Fibroblast of skin of right biceps (primary cell): ENCODE results near the gene MLPH.
A peak's percentile ranks its signal among the peaks of the same experiment; 100 is the strongest.
"Not testable (repeated sequence)": the region's sequence is repeated elsewhere in the genome, so short reads cannot be mapped to it uniquely, and the experiment has no call there.

Experiments used
- DNase-seq: peaks from one replicate; pipeline ENCODE4 v3.0.0-alpha.2; 2013

The MLPH gene

DNA sequence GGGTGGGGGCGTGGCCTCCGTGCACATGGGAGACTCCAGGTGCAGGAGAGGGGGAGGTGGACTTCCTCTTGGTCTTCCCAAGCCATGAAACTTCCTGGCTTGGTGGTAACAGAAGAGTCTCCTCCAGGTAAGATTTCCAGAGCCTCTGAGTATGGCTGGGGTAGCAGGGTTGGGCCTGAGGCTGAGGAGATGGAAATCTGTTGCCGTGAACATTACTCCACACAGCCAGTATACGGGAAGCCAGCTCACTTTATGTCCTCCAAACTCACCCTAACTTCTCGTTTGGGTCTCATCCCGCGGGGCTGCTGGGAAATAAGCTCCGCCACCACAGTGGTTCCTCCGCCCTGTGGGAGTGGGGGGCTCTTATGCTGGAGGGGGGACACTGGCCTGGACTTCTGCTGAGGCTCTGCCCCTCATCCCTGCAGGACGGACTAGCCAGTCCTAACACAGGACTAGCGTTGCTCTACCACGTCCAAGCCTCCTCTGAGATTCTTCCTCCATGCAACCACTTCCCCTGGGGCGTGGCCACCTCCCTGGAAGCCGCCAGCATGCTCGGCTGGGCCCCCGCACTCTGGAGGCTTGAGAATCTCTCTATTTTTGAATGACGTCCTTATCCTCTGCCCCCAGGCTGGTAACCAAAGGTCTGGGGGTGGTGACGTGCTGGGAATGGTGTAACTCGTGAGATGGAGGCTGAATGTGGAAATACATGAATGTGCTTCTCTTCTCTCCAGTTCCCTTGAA is 104.3 kb downstream of the MLPH start:
- DNase-seq = no peak

DNA sequence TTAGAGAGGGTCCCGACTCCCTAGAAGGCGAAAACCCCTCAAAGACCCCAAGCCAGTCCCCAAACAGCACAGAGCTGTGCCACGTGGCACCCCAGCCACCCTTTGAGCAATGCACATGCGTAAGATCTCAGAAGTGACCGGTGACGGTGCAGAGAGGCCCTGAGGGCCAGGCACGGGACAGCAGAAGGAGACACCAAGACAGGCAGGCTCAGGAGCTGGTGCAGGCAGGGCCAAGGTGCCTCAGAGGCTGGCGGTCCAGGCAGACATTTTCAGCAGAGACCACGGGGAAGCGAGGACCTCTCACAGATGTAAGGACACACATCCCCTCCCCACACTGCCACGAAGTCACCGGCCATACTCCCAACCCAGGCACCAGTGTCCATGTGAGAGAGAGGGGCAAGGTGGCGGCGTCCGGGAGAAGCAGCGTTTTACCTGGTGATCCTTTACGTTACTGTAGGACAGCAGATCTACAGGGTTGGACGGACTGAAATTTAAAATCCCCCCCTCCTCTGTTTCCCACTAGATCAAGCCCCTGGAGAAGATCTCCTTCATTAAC is 105.5 kb downstream of the MLPH start:
- no peak for DNase-seq

DNA sequence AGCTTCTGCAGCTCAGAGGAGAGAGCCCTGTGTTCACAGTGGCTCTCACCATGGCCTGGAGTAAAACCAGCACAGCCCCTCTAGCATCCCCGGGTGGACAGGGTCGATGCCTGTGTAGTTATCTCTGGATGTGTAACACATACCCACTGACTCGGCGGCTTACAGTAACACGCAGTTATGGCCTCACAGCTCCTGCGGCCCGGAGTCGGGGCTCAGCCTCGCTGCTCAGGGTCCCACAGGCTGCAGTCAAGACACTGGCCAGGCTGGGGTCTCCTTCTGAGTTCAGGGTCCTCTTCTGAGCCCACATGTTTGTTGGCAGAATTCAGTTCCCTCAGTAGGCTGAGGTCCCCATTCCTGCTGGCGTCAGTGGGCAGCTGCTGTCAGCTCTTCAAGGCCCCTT is 106.0 kb downstream of the MLPH start:
- no peak for DNase-seq

DNA sequence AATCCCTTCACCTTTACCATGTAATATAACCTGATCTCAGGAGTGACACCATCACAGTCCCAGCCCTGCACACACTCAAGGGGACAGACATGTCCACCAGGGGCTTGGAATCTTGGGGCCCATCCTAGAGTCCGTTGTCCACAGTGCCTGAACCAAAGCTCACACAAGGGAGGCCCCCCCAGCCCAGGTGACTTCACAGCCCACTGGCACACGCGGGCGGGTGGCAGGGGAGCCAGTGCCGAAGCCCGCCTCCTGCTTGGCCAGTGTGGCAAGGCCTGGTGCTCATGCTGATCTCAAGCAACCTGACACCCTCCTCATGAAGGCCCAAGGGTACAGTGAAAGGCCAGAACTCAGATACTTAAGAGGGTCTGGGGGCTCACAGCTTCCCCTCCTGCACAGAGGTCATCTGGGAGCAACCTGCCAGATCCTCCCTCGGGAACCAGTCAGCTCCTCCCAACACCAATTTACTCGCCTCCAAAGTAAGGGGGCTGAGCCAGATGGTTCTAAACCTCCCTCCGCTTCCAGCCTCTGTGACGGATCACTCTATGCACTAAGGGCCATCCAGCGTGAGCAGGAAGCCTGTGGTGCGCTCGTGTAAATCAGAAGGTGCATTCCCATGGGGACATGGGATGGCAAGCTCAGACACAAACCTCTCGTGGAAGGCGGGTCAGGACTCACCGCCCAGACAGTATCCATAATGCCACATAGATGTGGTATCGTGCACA is 106.7 kb downstream of the MLPH start:
- no peak for DNase-seq

DNA sequence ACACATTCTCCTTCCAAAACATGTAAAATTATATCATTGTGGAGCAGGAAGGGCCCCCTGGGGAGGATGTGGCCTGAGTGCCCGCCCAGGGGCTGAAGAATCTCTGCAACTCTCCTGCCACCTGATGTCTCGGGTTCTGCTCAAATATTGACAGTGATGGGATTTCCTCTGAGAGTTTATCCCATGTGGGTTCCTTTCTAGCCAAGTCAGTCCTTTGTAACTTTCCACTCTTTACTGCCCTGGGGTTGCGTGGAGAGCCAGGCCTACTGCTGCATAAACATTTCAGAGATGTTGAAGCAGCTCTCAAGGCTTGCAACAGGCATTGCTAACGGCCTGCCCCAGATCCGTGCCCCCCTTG is 107.4 kb downstream of the MLPH start:
- DNase-seq = no peak

DNA sequence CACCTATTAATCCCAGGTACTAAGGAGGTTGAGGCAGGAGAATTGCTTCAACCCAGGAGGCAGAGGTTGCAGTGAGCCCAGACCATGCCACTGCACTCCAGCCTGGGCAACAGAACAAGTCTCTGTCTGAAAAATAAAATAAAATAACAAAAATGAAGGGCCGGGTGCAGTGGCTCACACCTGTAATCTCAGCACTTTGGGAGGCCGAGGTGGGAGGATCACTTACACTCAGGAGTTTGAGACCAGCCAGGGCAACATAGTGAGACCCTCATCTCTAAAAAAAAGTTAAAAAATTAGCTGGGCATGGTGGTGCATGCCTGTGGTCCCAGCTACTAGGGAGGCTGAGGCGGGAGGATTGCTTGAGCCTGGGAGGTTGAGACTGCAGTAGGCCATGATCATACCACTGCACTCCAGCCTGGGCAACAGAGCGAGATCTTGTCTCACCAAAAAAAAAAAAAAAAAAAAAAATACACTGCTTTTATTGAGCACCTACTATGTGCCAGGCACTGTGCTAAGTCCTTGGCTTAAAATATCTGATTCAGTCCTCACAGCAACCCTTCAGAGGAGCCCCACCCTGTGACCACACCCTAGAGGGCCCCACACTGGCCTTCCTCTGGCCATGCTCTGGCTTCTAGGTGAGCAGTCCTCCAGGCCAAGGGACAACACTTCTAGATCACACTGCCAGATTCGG is 108.9 kb downstream of the MLPH start:
- DNase-seq = not testable (repeated sequence)

DNA sequence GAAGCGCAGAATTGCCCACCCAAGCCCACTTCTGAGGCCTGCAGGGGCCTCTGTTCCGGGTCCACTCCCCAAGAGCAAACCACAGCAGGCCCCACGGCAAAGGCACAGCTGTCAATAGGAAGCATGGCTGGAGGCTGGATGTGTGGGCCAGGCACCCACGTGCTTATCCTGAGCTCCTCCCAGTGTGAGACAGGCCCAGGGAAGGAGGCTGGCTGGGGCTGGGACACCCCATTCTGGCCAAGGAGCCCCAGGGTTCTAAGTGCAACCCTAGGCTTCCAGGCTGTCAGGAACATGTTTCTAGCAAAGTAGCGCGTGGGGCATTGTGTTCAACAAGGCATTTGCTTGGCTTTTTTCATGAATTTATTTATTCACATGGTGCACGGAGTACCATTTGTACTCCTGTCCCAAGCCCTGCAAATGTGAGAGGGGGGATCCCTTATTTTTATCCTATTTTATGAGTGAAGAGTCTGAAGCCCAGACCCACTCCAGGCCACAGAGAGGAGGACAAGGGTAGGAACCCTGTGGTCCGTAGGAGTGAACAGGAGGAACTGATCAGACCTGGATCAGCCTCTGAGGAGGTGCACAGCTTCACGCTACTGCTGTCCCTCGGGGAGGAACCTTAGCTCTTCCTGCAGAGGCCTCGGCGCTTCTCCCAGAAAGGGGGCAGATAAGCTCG is 109.6 kb downstream of the MLPH start:
- no peak for DNase-seq

DNA sequence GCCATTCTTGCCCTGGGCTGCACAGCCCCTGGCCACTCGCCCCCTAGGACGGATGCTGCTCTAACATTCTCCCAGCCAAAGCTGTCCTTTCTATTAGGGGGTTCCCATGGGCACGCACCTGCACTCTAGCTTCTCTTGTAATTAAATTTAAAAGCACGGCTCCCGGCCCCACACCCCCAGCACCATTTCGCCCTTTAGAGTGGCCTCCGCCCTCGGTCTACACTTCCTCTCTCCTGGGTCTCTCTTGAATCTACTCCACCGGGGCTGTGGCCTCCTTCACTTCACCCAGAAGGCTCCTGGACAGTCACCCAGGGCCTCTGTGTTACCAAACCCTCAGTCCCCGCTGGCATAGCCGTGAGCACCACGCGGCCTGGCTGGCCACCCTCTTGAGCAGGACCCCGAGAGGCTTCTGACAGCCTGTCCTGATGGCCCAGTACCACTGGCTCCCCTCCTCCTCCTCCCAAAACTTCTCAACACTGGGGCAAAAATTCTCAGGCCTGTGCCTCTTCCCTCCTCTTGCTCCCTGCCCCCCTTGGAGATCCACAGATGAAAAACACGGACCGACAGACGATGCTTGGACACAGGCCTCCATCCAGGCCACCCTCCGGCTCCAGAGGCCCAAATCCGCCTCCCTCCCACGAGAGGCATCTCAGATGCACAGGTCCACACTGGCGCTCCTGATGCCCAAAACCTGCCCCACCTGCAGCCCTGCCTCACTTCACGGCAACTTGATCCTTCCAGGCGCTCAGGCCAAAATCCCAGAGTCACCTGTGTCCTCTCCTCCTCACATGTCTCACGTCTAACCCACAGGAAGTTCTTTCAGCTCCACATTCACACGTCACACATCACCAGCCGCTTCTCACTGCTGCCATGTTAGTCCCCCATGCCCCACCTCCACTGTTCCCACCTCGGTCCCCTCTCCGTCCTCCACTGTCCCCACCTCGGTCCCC is 110.4 kb downstream of the MLPH start:
- DNase-seq = no peak

DNA sequence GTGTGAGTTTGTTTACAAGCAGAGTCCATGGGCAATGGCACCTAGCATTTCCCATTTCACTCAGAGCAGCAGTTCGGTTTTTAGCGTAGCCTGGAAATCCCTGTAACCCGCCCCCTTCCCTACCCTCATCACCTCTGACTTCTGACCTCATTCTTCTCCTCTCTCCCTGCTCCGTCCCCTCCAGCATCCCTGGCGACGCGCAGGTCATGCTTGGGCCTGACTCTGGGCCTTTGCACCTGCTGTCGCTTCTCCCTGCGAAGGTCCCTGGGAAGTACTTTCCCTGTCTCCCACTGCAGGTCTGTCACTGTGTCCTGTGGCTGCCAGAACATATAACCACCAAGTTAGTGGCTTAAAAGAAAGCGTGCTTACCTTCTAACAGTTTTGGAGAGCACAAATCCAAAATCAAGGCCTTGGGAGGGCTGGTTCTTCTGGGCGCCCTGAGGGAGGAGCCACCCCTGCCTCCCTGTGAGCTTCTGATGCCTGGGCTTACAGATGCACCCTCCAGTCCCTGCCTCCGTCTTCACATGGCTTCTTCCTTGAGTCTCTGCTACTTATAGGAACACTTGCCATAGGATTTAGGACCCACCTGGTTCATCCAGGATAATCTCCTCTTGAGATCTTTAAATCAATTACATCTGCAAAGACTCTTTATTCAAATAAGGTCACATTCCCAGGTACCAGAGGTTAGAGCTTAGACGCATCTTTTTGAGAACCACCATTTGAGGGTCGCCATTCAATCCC is 111.6 kb downstream of the MLPH start:
- no peak for DNase-seq

DNA sequence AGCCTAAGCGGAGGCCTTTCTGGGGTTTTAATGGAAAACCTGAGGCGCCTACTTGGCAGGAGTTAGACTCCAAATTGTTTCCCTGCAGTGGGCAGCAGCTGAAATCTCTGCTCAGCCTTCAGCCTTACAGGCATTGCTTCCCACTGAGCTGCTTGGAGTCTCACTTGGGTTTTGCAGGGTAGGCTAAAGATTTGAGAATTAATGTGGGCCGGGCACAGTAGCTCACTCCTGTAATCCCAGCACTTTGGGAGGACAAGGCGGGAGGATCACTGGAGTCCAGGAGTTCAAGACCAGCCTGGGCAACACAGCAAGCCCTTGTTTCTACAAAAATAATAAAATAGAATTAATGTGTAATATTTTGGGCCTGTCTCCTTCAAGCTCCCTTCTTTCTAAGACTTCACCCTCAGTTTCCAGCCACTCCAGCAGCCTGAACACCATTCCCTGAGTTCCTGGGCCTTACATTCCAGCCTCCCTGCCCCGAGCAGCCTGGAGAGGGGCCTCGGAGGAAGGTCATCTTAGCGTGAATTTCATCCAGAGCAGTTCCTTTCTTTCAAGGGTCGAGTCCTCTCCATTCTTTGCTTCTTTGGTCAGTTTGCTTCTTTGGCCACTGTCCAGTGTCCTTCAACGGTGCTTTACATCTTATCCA is 112.5 kb downstream of the MLPH start:
- DNase-seq = no peak

DNA sequence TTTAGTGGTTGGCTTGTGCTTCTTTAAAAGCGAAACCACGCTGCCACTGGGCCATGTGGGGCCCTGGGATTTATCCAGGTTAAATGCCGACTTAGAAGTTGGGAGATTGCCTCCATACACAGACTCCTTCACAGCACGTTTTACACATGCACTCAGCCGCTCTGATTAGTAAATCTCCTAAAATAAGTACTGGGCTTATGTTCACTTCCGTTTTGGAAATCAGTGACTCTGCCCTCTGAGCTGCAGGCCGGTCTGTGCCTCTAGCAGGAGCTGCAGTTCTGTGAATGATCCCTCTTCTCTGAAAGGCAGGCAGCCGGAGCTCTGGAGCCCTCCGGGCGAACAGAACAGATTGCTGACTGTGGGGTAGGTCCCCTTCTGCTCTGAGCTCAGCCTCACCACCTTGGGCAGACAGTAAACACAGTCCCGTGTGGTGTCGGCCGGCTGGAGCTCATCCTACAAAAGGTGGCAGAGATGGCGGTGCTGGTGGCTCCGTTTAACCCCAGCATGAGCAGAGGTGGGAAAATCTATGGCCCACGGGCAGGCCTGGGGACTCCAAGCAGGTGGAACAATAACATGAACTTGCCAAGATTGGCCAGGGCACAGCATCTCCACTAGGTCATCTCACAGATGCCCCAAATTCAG is 113.3 kb downstream of the MLPH start:
- DNase-seq = peak; percentile 78

DNA sequence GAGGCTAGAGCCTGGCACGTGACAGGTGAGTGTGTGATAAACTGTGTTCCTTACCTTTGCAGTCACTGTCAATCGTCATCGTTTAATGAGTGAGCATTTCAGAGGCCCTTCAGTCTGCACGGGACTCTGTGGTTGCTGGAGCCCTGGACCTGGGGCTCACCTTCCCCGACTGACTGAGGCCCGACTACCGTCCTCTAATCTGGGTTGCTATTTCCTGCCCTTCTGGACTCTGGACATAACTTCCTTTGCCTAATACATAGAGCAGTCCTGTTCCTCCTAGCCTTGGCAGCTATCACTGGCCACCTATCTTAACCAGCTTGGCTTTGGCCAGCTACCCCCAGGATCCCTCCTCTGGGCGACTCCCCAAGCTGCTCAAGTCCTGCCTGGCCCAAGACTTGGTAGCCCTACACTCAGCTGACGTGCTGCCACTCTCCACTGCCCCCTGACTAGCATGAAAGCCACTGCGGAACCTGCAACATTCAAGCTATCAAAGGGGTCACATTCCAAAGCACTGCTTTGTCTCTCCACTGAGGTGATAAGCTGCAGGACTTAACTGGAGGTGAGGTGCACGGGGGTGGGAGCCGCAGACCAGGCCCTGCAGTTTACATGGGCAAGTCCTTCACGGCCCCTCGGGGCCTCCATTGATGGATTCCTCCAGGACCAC is 114.5 kb downstream of the MLPH start:
- DNase-seq = no peak

DNA sequence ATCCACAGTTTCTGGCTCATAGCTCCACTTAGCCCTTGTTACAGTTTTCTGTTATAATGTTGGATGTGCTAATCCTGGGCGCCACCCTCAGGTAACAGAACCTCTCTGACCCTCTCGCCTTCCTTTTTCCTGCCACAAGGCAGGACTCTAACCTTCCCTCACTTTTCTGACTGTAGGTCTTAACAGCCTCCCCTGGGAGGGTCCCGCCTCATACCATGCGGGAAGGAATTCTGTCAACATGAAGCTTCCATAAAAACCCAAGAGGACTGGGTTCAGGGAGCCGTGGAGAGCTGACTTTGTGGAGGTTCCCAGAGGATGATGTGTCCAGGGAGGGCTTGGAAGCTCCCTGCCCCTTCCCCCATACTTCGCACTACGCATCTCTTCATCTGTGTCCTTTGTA is 115.4 kb downstream of the MLPH start:
- no peak for DNase-seq

DNA sequence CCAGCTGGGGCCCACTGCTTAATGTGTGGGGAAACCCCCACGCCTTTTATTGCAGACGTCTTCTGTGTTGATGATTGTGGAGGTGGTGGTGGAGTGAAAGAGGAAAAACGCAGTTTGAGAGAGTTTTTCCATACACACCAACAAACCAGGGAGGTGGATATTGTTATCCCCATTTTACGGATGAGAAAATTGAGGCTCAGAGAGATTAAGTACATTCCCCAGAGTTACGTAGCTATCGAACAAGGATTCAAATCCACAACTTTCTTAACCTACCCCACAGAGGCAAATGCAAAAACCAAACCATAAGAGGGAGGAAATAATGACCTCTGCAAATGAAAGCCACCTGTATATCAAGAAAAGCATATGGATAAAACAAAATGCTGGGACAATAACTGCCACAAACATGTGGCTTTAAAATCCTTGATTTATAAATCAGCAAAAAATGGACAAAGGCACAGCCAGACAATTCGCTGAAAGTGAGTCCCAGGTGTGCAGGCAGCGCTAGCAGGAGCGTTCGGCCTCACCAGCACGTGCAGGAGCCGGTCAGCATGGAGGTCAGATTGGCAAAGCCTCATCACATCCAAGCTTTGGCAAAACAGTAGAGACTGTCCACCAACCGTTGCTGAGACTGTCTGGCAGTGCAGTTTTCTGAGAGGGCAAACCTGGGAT is 116.1 kb downstream of the MLPH start:
- DNase-seq = no peak

DNA sequence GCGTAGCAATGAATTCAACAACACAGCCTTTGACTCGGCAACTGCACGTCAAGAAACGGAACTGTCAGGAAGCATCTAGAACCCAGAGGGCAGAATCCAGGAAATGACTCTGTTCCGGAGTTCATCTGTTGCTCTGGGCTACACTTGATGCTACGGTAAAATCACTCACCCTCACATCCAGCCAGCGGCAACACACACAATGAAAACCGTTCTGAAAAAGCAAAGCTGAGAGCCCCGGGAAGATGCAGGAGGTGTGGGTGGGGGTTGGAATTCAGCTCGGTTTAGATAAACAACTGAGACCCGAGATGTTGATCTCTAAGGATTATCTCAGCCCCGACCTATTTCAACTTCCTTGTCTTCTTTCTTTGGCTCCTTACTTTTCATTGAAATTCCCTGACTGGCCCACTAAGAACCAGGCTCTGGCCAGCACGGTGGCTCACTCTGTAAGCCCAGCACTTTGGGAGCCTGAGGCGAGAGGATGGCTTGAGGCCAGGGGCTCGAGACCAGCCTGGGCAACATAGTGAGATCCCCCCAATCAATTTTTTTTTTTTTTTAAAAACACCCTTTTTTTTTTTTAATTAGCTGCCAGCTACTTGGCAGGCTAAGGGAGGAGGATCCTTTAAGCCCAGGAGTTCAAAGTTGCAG is 116.8 kb downstream of the MLPH start:
- peak; percentile 65 for DNase-seq

DNA sequence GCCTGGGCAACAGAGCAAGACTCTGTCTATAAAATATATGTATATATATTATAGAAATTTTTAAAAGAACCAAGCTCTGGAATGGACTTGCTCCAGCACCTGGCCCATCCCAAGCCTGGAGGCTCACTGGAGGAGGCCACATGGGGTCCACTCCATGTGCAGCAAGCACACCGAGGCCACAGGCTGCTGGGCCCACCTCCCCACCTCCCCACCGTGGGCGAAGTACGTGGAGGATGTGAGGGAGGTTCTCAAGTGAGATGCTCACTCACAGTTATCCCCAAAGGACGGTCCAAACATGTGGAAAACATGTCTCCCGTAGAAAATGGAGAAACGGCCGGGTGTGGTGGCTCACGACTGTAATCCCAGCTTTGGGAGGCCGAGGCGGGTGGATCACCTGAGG is 117.3 kb downstream of the MLPH start:
- no peak for DNase-seq
